ENCODE measurements around the gene QSOX2.

Gene QSOX2, protein sequence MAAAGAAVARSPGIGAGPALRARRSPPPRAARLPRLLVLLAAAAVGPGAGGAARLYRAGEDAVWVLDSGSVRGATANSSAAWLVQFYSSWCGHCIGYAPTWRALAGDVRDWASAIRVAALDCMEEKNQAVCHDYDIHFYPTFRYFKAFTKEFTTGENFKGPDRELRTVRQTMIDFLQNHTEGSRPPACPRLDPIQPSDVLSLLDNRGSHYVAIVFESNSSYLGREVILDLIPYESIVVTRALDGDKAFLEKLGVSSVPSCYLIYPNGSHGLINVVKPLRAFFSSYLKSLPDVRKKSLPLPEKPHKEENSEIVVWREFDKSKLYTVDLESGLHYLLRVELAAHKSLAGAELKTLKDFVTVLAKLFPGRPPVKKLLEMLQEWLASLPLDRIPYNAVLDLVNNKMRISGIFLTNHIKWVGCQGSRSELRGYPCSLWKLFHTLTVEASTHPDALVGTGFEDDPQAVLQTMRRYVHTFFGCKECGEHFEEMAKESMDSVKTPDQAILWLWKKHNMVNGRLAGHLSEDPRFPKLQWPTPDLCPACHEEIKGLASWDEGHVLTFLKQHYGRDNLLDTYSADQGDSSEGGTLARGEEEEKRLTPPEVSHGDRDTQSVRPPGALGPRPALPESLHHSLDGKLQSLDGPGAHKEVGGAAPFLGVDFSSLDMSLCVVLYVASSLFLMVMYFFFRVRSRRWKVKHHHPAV

GRCh38 chr9:136245219-136246150 is at the start of gene QSOX2:
Gene QSOX2, minus strand, starts transcription at chr9:136245812. Its CDS starts 9 bp downstream, at chr9:136245803.
- DNase-seq: peak; percentile 84

GRCh38 chr9:136295055-136295454 is 49.4 kb upstream of the QSOX2 start:
- no peak for DNase-seq

DNA sequence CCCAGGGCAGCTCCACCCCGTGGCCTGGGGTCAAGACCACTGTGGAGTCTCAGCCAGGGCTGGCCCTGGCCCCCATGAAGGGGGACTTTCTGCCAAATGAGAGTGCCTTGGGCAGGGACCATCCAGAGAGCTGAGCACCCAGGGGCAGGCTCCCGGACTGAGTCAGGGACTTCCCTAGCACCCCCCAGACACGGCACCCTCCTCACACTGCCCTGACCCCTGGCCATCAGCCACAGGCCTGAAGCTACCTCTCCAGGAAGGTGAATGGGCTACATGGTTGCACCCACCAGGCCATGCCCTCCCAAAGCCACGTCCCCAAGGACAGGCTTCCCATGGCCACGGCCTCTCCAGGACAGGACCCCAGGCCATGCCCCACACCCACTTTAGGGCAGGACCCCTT is 48.8 kb upstream of the QSOX2 start:
- no peak for DNase-seq

DNA sequence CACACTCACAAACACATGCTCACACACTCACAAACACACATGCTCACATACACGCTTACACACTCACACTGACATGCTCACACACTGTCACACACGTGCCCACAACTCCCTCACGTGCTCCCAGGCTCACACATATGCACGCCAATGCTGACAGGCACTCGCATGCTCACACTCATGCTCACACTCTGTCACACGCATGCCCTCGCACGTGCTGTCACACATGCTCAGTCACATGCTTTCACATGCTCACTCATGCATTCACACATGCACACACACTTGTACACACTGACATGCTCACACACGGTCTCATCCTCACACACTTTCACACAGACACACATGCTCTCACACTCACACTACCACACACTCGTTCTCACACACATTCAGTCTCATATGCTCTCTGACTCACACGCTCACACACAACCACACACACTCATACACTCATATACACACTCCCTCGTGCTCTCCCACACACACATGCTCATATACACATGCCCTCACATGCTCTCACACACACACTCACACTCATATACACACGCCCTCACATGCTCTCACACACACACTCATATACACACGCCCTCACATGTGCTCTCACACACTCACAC is 48.0 kb upstream of the QSOX2 start:
- DNase-seq: no peak

GRCh38 chr9:136292591-136293448 is 47.2 kb upstream of the QSOX2 start:
- peak; percentile 43 for DNase-seq

GRCh38 chr9:136292026-136292538 is 46.5 kb upstream of the QSOX2 start:
- no peak for DNase-seq

- no peak for DNase-seq
These were observed 45.9 kb upstream of the QSOX2 start for GRCh38 chr9:136291306-136292025.

DNA sequence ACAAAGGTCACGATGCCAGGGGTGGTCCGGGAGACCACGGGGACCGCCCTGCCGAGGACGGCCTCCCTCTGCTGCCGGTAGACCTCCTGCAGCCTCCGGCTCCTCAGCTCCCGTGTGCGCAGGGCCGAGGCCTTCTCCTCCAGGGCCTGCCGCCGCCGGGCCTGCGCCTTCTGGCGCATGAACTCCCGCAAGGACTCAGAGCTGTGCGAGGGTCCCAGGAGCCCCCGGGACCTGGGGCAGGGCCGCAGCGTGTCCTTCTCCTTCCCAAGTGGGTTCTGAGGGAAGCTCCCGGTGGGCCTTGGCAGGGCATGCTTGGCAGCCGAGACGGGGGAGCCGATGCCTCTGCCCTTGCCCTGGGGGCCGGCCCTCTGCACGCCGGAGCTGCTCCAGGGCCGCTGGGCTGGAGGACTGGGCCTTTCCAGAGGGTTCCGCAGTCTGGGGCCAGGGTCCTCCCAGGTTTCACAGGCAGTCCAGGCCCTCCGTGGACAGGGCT is 44.9 kb upstream of the QSOX2 start:
- no peak for DNase-seq

DNA sequence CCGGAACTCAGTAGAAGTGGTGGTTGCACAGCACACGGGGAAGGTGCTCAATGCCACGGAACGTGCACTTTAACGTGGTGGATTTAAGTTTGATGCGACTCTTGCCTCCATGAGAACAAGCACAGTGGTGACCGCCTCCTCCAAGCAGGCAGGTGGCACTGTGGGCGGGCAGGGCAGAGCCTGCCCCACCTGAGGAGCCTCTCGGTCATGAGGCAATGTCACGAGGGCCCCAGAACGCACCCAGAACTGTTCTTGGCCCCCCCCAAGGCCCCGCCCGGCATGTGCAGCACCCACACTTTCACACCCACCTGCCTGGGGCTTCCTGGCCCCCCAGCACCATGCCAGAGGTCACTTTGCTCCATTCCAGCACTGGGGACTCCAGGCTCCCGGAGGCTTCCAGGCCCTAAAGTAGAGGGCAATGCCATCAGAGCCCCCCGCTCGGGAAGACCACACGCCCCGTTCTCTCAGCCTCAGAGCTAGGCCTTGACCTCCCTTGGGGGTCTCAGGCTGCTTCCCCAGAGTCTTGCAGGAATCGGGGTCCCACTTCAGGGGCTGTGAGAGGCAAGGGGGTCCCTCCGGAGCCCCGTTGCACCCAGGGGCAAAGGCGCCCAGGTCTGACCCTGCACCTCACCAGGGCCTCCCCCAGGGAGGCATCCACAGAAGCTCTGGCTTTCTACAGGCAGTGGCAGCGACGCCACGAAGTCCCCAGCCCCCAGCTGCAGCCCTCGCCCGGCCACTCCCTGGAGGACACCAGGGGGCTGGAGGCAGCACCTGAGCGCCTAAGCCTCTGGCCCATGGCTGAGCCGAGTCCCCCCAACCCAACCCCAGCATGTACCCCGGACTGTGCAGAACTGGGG is 44.3 kb upstream of the QSOX2 start:
- no peak for DNase-seq

DNA sequence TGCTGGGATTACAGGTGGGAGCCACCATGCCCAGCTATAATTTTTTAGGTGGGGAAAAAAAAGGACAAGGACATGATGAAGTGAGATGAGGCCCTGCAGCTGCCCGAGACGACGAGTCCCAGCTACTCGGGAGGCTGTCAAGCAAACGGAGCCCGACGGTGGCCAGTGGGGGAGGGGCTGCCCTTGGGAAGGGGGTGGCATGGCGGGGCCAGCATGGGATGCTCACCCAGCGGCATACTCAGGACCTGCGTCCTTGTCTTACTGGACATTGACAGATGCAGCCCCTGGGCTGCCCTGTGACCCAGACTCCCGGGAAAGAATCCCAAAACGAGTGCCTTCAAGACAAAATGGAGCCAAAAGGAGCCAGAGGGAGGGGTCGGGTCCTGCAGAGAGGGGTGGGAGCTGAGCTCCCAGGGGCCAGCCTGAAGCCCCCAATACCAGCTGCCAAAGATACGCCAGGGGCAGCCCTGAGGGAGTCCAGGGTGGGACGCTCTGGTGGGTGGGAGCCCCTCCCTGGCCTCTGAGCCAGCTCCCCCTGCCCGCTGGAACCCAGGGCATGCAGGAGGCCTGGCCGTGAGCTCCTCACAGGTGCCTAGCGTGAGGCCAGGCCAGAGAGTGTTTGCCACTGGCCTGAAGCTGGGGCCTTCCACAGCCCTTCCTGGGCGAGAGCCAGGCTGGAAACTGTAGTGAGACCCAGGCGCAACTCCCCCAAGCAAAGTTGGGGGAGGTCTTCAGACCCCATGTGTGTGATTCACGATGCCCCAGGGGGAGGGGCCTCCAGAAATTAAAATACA is 42.5 kb upstream of the QSOX2 start:
- no peak for DNase-seq

DNA sequence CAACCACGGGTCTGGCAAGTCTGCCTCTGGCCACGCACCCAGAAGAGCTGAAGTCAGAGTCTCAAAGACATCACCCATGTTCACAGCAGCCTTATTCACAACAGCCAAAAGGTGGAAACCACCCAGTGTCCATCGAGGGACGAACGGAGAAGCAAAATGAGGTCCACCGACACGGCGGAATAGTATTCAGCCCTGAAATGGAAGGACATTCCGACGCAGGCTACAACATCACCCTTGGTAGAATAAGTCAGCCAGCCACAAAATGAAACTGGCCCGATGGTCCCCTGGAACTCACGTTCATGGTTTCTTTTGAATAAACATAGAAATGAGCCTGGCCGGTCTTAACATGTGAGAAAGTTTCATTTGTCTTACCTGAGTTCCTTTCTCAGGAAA is 41.4 kb upstream of the QSOX2 start:
- no peak for DNase-seq

DNA sequence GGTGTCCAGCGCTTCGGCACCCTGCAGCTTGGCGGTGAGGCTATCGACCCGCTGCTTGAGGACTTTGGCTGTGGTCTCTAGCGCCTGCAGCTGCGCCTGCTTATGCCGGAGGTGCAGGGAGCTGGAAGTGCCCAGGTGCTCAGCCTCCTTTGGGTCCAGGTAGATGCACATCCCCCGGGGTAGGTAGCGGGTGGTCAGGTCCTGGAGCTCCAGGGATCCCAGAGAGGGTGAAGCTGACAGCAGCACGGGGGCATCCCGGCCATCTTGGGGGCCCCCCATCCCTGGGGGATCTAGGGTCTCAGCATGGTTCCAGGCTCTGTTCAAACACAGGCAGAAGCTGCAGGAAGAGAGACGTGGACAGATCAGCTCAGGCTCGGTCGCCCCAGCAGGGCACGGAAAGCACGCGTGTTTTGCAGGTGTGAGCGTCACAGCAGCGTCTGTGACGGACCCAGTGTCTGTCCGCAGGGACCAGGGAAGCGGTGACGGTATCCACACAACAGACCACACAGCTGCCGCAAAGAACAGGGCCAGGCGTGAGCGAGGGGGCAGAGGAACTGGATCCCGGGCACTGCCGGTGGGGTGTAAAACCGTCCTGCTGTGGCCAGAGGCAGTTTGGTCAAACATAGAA is 40.9 kb upstream of the QSOX2 start:
- DNase-seq: no peak

DNA sequence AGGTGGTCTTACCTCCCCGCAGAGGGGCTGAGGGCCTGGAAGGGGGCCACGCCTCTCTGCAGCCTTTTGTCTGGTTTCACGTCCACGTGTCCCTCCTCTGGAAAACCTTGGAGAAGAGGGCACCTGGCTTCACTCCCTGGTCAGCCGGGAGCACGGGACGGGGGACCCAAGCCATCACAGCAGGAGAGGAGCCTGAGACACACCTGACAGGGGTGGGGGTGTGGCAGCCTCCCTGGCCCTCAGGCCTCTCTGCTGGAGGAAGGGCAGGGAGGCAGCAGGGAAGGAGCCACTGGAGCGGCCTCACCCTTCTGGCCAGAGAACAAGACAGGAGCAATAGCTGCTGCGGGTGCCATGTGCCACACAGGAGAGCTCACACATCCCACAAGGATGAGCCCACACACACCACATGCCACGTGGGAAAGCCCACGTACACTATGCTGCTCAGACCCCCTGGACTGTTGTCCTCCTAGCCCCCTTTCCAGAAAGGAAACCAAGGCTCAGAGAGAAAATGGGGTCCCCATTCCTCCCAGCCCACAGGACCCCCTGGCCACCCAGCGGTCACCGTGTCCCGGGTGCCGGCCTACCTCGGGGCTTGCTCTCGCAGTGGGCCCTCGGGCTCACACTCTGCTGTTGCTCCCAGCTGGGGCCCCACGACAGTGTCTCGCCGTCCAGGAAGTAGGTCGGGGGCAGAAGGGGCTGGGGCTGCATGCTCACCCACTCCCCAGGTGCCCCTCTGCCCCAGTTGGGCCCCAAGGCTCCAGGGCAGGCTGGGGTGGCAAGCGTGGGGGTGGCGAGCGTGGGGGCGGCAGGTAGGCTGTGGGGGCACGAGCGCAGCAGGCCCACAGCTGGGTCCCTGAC is 40.1 kb upstream of the QSOX2 start:
- DNase-seq: no peak

DNA sequence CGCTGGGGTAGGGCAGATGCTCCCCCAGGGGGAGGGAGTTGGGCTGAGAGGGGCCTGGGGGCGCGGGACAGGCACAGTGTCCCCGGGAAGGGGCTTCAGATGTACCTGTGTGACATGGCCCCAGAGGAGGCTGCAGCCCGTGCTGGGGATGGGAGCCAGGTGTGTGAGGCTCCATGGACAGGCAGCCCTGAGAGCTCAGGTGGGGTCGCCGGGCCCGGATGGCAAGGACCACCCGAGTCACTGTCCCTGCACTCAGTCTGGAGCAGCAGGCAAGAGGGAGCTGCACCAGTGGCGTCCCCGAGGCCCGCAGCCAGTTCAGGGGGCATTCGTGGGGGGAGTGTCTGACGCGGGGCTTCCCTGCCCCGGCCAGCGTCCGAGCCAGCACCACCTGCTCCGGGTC is 39.3 kb upstream of the QSOX2 start:
- DNase-seq: no peak

GRCh38 chr9:136284311-136284710 is 38.7 kb upstream of the QSOX2 start:
- DNase-seq: no peak

GRCh38 chr9:136283291-136284235 is 38.0 kb upstream of the QSOX2 start:
- peak; percentile 70 for DNase-seq

Measured in NCI-H2107 (cell line).